Transverse colon (tissue), 4 donors: ENCODE data around the gene FHIP2A. TPM values are rescaled to one million over a fixed set of nuclear protein-coding genes. Genes with fewer than 3 reads are reported as not detected.

Experiments used
- DNase-seq: peaks from one replicate; pipeline ENCODE4 v3.0.0-alpha.2; 2019
- H3K27ac ChIP-seq, 4 donors: fragments of 200-600 bp; sonication (generic); 2 replicates each; pipeline ENCODE4 v1.5.1; 2016 to 2018; ENCODE audit warnings: inconsistent platforms in 4 of 4
- H3K27me3 ChIP-seq: fragments of 200-600 bp; sonication (generic); 2 replicates; pipeline ENCODE4 v1.5.1; 2017; ENCODE audit warnings: inconsistent platforms
- H3K36me3 ChIP-seq, 4 donors: fragments of 200-600 bp; sonication (generic); 2 replicates each; pipeline ENCODE4 v1.5.1; 2017 to 2019; ENCODE audit warnings: inconsistent platforms in 4 of 4
- H3K4me1 ChIP-seq, 4 donors: fragments of 200-600 bp; sonication (generic); 2 replicates each; pipeline ENCODE4 v1.5.1; 2017 to 2020; ENCODE audit warnings: inconsistent platforms in 4 of 4
- H3K4me3 ChIP-seq, 4 donors: fragments of 200-600 bp; sonication (generic); 1 replicate in 1 of 4; 2 replicates in 3 of 4; pipeline versions ENCODE4 v1.5.1 to v1.6.1; 2017 to 2019; ENCODE audit warnings: inconsistent platforms in 4 of 4
- H3K9me3 ChIP-seq, 2 donors: fragments of 200-600 bp; sonication (generic); 2 replicates each; pipeline ENCODE4 v1.5.1; 2017 to 2019; ENCODE audit warnings: inconsistent platforms in 2 of 2
- CTCF ChIP-seq, 5 experiments: fragments of 200-600 bp in 3 of 5; fragments of 450-650 bp in 2 of 5; sonication (generic) in 3 of 5; IDR thresholded peaks; 1 replicate in 2 of 5; 2 replicates in 3 of 5; pipeline ENCODE4 v1.5.1; 2016 to 2017; ENCODE audit warnings: antibody characterized with exemption in 5 of 5, inconsistent platforms in 3 of 5, mild to moderate bottlenecking in 2 of 5, moderate library complexity in 1 of 5
- EP300 ChIP-seq: sonication (generic); formaldehyde crosslinking; IDR thresholded peaks from one replicate; pipeline ENCODE4 v1.6.1; 2017; ENCODE audit warnings: antibody characterized with exemption, low read depth
- POLR2A ChIP-seq: fragments of 450-650 bp; IDR thresholded peaks from one replicate; pipeline ENCODE4 v1.6.1; 2016; ENCODE audit warnings: antibody characterized with exemption, mild to moderate bottlenecking, moderate library complexity
- POLR2AphosphoS5 ChIP-seq, 3 donors: sonication (generic); formaldehyde crosslinking; IDR thresholded peaks; one replicate each; pipeline ENCODE4 v1.6.1; 2016; ENCODE audit warnings: antibody characterized with exemption in 3 of 3
- WGBS, 2 donors: methylation state at CpG; one replicate each; pipeline ENCODE4 v1.1.5; 2018; ENCODE audit warnings: low coverage in 1 of 2; 5-methylcytosine and 5-hydroxymethylcytosine counted together
- in situ Hi-C, 4 donors: fragments of 200-750 bp; cut with MboI; loops; one replicate each; pipeline versions ENCODE4 v1.15.0 to v1.15.1; 2017; ENCODE audit warnings: low sequenced_read_pairs in 3 of 4, low pct_ligation_motif_present in 1 of 4, low pct_unique_long_range_greater_than_20kb in 1 of 4
- intact Hi-C: fragments of 100-400 bp; cut with DNase I; formaldehyde crosslinking; loops from one replicate; pipeline ENCODE4 v1.15.1; 2023; ENCODE audit warnings: low total_unique reads
- total RNA-seq, 4 donors: library from RNA; depleted of rRNA; stranded (reverse); fragments of >200 nt; gene quantifications; one replicate each; pipeline ENCODE4 v1.1.0, GENCODE V29; 2016

The FHIP2A gene
- total RNA-seq, 4 donors from 2014 or later = 17.2 to 218 (median 25.5) TPM

GRCh38 chr10:114808982-114809381, 12.6 kb upstream of the FHIP2A start:
- Histone ChIP-seq H3K27ac (no peak overlapping the region), H3K27me3 (no peaks in the 10 kb centered on the region), H3K4me1 (no peaks in the 10 kb centered on the region), H3K36me3 (no peaks in the 10 kb centered on the region), H3K9me3 (no peaks in the 10 kb centered on the region), H3K4me3 (no peak overlapping the region)
- intact Hi-C loops (no loop called here), in situ Hi-C loops (no loop called here)
- no peak for DNase-seq
- 80 to 94% methylated on average over 2 of the region's 2 CpGs for WGBS, 2 donors
- TF ChIP-seq POLR2AphosphoS5 (IDR thresholded peaks at IDR 0.05) (no peak), CTCF (IDR thresholded peaks at IDR 0.05) (no peak), EP300 (no peak), POLR2A (no peak)

GRCh38 chr10:114810926-114811325, 10.7 kb upstream of the FHIP2A start:
- DNase-seq = no peak
- in situ Hi-C loops = no loop called here
- Histone ChIP-seq H3K36me3 (no peaks in the 10 kb centered on the region), H3K4me3 (no peak overlapping the region), H3K27ac (no peak overlapping the region), H3K4me1 (no peaks in the 10 kb centered on the region), H3K9me3 (no peaks in the 10 kb centered on the region), H3K27me3 (no peaks in the 10 kb centered on the region)
- 40 to 68% methylated on average over 1 of the region's 1 CpG for WGBS, 2 donors
- TF ChIP-seq CTCF (IDR thresholded peaks at IDR 0.05) (no peak), POLR2A (no peak), POLR2AphosphoS5 (IDR thresholded peaks at IDR 0.05) (no peak), EP300 (no peak)
- intact Hi-C loops = no loop called here

GRCh38 chr10:114811862-114812261, 9.7 kb upstream of the FHIP2A start:
- Histone ChIP-seq H3K9me3 (no peaks in the 10 kb centered on the region), H3K4me3 (no peak overlapping the region), H3K4me1 (no peaks in the 10 kb centered on the region), H3K36me3 (no peaks in the 10 kb centered on the region), H3K27me3 (no peaks in the 10 kb centered on the region), H3K27ac (no peak overlapping the region)
- no peak for DNase-seq
- TF ChIP-seq POLR2A (no peak), POLR2AphosphoS5 (IDR thresholded peaks at IDR 0.05) (no peak)
- in situ Hi-C loops = no loop called here
- intact Hi-C loops = no loop called here
- WGBS, 2 donors = 85% methylated on average over 1 of the region's 1 CpG; no CpG with 5 or more reads in 1 of the 2 donors

DNA sequence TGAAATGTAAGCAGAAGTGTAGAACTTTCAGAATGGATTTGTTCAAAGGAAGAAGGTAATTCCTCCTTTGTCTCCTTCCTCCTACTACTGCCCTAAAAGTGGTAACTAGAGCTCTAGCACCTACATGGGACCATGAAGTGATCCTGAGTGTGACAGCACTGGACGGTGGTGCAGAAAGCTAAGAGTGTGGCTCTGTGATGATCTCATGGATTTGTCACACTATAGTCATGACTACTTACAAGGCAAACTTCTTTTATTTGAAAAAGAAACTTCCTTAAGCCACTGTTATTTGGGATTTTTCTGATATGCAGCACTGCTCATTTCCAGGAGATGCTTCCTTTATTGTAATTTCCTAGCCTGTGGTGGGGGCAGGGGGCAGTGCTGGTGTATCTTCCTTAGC, 5.8 kb upstream of the FHIP2A start:
- 92 to 100% methylated on average over 1 of the region's 1 CpG for WGBS, 2 donors
- H3K27me3 ChIP-seq = no peaks in the 10 kb centered on the region
- H3K36me3 ChIP-seq = no peaks in the 10 kb centered on the region
- H3K4me1 ChIP-seq = peaks cover 0 to under 1% (median 0%) of the 10 kb centered on the region in 4 donors
- intact Hi-C loops (no loop called here), in situ Hi-C loops (no loop called here)
- no peak overlapping the region for H3K27ac ChIP-seq
- no peak overlapping the region for H3K4me3 ChIP-seq
- no peak for DNase-seq
- TF ChIP-seq POLR2A (no peak), POLR2AphosphoS5 (IDR thresholded peaks at IDR 0.05) (no peak), CTCF (IDR thresholded peaks at IDR 0.05) (no peak), EP300 (no peak)
- H3K9me3 ChIP-seq = no peaks in the 10 kb centered on the region

GRCh38 chr10:114816308-114816707, 5.3 kb upstream of the FHIP2A start:
- Histone ChIP-seq H3K4me3 (no peak overlapping the region), H3K4me1 (peaks cover 0 to 6% (median 5%) of the 10 kb centered on the region in 4 donors), H3K27me3 (no peaks in the 10 kb centered on the region), H3K9me3 (no peaks in the 10 kb centered on the region), H3K36me3 (no peaks in the 10 kb centered on the region), H3K27ac (no peak overlapping the region)
- DNase-seq = no peak
- TF ChIP-seq EP300 (no peak), POLR2AphosphoS5 (IDR thresholded peaks at IDR 0.05) (no peak), POLR2A (no peak), CTCF (IDR thresholded peaks at IDR 0.05) (no peak)
- in situ Hi-C loops (no loop called here), intact Hi-C loops (no loop called here)
- 91 to 93% methylated on average over 6 to 7 of the region's 7 CpGs for WGBS, 2 donors
